Cardiac muscle cell (in vitro differentiated cells and primary cell): ENCODE results near the gene PCDHGA9. TPM values are rescaled to one million over a fixed set of nuclear protein-coding genes. Genes with fewer than 3 reads are reported as not detected.

Experiments
- DNase-seq, 2 donors: peaks; one replicate each; pipeline versions ENCODE4 v3.0.0 to v3.0.0-alpha.2; 2010 to 2017; ENCODE audit warnings: low read depth in 1 of 2, low spot score in 1 of 2
- H3K27ac ChIP-seq: fragments of 200-600 bp; sonication (generic); 2 replicates; pipeline ENCODE4 v1.5.1; 2016
- H3K27me3 ChIP-seq: fragments of 200-600 bp; sonication (generic); 2 replicates; pipeline ENCODE4 v1.6.0; 2016; ENCODE audit warnings: control low read depth
- H3K36me3 ChIP-seq: fragments of 200-600 bp; sonication (generic); 2 replicates; pipeline ENCODE4 v1.5.1; 2016; ENCODE audit warnings: control low read depth
- H3K4me1 ChIP-seq: fragments of 200-600 bp; sonication (generic); 2 replicates; pipeline ENCODE4 v1.8.1; 2017; ENCODE audit warnings: low read depth, mild to moderate bottlenecking, mixed run types
- H3K4me3 ChIP-seq: fragments of 200-600 bp; sonication (generic); 2 replicates; pipeline ENCODE4 v1.5.1; 2016; ENCODE audit warnings: mild to moderate bottlenecking
- H3K9me3 ChIP-seq: fragments of 200-600 bp; sonication (generic); 2 replicates; pipeline ENCODE4 v1.5.1; 2017; ENCODE audit warnings: low read depth, mild to moderate bottlenecking, control low read depth
- CTCF ChIP-seq: IDR thresholded peaks from 2 replicates; pipeline ENCODE4 v1.5.1; 2012; ENCODE audit warnings: low read depth, mild to moderate bottlenecking, low read length
- polyA plus RNA-seq: library from polyadenylated mRNA; unstranded; fragments of >200 nt; fragmentation: Nextera tagmentation; extraction: Ambion mirVana; gene quantifications from 2 replicates; pipeline ENCODE4 v1.2.1, GENCODE V29; 2016
- total RNA-seq: library from RNA; depleted of rRNA; stranded (reverse); fragments of >200 nt; gene quantifications from 2 replicates; pipeline ENCODE4 v1.2.3, GENCODE V29; 2016

PCDHGA9 gene
- total and polyA plus RNA-seq, 2 experiments from 2014 or later = 0.04 to 1.8 TPM

- H3K27ac ChIP-seq = no peak overlapping the region
- H3K27me3 ChIP-seq = no peaks in the 10 kb centered on the region
- H3K4me1 ChIP-seq = no peaks in the 10 kb centered on the region
- no peaks in the 10 kb centered on the region for H3K9me3 ChIP-seq
- no peak for DNase-seq
- H3K4me3 ChIP-seq = no peak overlapping the region
- no peaks in the 10 kb centered on the region for H3K36me3 ChIP-seq
- TF ChIP-seq CTCF = no peak
Measured at GRCh38 chr5:141439411-141440141, 37.0 kb downstream of the PCDHGA9 start.

GRCh38 chr5:141440341-141440740, 37.8 kb downstream of the PCDHGA9 start:
- Histone ChIP-seq H3K9me3 (no peaks in the 10 kb centered on the region), H3K27ac (no peak overlapping the region), H3K4me1 (no peaks in the 10 kb centered on the region), H3K27me3 (no peaks in the 10 kb centered on the region), H3K4me3 (no peak overlapping the region), H3K36me3 (no peaks in the 10 kb centered on the region)
- DNase-seq = no peak
- TF ChIP-seq CTCF = no peak

- Histone ChIP-seq H3K27me3 (no peaks in the 10 kb centered on the region), H3K4me3 (no peak overlapping the region), H3K4me1 (no peaks in the 10 kb centered on the region), H3K27ac (no peak overlapping the region), H3K36me3 (no peaks in the 10 kb centered on the region), H3K9me3 (no peaks in the 10 kb centered on the region)
- TF ChIP-seq CTCF = no peak
- no peak for DNase-seq
Measured at GRCh38 chr5:141441571-141442170, 39.1 kb downstream of the PCDHGA9 start.

Other genes with a start within 250 kb of the PCDHGA9 start
Only the 30 nearest of the 37 such genes appear.
- gene PCDHB9, start 215.6 kb upstream of the PCDHGA9 start, total RNA-seq = 7.4 and 7.9 TPM in 2 replicates
- gene PCDHB9, start 215.6 kb upstream of the PCDHGA9 start, polyA plus RNA-seq = 2.5 and 2.9 TPM in 2 replicates
- 8.8 and 10.9 TPM in 2 replicates for gene PCDHB10, start 210.4 kb upstream of the PCDHGA9 start, total RNA-seq
- gene PCDHB10, start 210.4 kb upstream of the PCDHGA9 start, polyA plus RNA-seq = 7.8 and 9.0 TPM in 2 replicates
- gene PCDHB11, start 203.2 kb upstream of the PCDHGA9 start, total RNA-seq = 4.7 and 8.6 TPM in 2 replicates
- gene PCDHB11, start 203.2 kb upstream of the PCDHGA9 start, polyA plus RNA-seq = 2.4 and 3.1 TPM in 2 replicates
- 9.5 and 17.7 TPM in 2 replicates for gene PCDHB12, start 194.1 kb upstream of the PCDHGA9 start, total RNA-seq
- gene PCDHB12, start 194.1 kb upstream of the PCDHGA9 start, polyA plus RNA-seq = 2.1 and 3.5 TPM in 2 replicates
- gene PCDHB13, start 188.9 kb upstream of the PCDHGA9 start, total RNA-seq = 7.8 and 8.4 TPM in 2 replicates
- 1.3 and 3.1 TPM in 2 replicates for gene PCDHB13, start 188.9 kb upstream of the PCDHGA9 start, polyA plus RNA-seq
- gene PCDHB14, start 179.4 kb upstream of the PCDHGA9 start, total RNA-seq = 17.3 and 21.2 TPM in 2 replicates
- 8.1 and 11.8 TPM in 2 replicates for gene PCDHB14, start 179.4 kb upstream of the PCDHGA9 start, polyA plus RNA-seq
- gene PCDHB15, start 157.4 kb upstream of the PCDHGA9 start, total RNA-seq = 21.3 and 32.4 TPM in 2 replicates
- 13.3 and 19.3 TPM in 2 replicates for gene PCDHB15, start 157.4 kb upstream of the PCDHGA9 start, polyA plus RNA-seq
- gene SLC25A2, start 98.7 kb upstream of the PCDHGA9 start, total RNA-seq = 0.42 TPM in 1 of 2 replicates, not detected in the other
- not detected in 2 replicates for gene SLC25A2, start 98.7 kb upstream of the PCDHGA9 start, polyA plus RNA-seq
- 93.8 and 124 TPM in 2 replicates for gene TAF7, start 82.0 kb upstream of the PCDHGA9 start, total RNA-seq
- 165 and 215 TPM in 2 replicates for gene TAF7, start 82.0 kb upstream of the PCDHGA9 start, polyA plus RNA-seq
- 1.7 and 2.3 TPM in 2 replicates for gene PCDHGA1, start 72.3 kb upstream of the PCDHGA9 start, total RNA-seq
- gene PCDHGA1, start 72.3 kb upstream of the PCDHGA9 start, polyA plus RNA-seq = 0.40 and 1.2 TPM in 2 replicates
- 0.95 and 1.8 TPM in 2 replicates for gene PCDHGA2, start 64.0 kb upstream of the PCDHGA9 start, total RNA-seq
- 0.18 and 1.1 TPM in 2 replicates for gene PCDHGA2, start 64.0 kb upstream of the PCDHGA9 start, polyA plus RNA-seq
- gene PCDHGA3, start 58.9 kb upstream of the PCDHGA9 start, total RNA-seq = 1.5 and 3.2 TPM in 2 replicates
- gene PCDHGA3, start 58.9 kb upstream of the PCDHGA9 start, polyA plus RNA-seq = 1.4 and 2.2 TPM in 2 replicates
- 1.8 and 3.7 TPM in 2 replicates for gene PCDHGB1, start 52.7 kb upstream of the PCDHGA9 start, total RNA-seq
- gene PCDHGB1, start 52.7 kb upstream of the PCDHGA9 start, polyA plus RNA-seq = 0.32 and 0.46 TPM in 2 replicates
- 1.5 and 1.8 TPM in 2 replicates for gene PCDHGA4, start 47.8 kb upstream of the PCDHGA9 start, total RNA-seq
- gene PCDHGA4, start 47.8 kb upstream of the PCDHGA9 start, polyA plus RNA-seq = 0.20 and 0.32 TPM in 2 replicates
- 2.7 and 3.0 TPM in 2 replicates for gene PCDHGB2, start 42.8 kb upstream of the PCDHGA9 start, total RNA-seq
- 1.0 and 2.8 TPM in 2 replicates for gene PCDHGB2, start 42.8 kb upstream of the PCDHGA9 start, polyA plus RNA-seq
- gene PCDHGA5, start 38.6 kb upstream of the PCDHGA9 start, total RNA-seq = 1.1 and 1.2 TPM in 2 replicates
- 0.09 TPM in 1 of 2 replicates, not detected in the other for gene PCDHGA5, start 38.6 kb upstream of the PCDHGA9 start, polyA plus RNA-seq
- gene PCDHGB3, start 32.5 kb upstream of the PCDHGA9 start, total RNA-seq = 0.71 and 1.2 TPM in 2 replicates
- 0.27 TPM in 1 of 2 replicates, not detected in the other for gene PCDHGB3, start 32.5 kb upstream of the PCDHGA9 start, polyA plus RNA-seq
- gene PCDHGA6, start 28.9 kb upstream of the PCDHGA9 start, total RNA-seq = 0.66 and 0.88 TPM in 2 replicates
- gene PCDHGA6, start 28.9 kb upstream of the PCDHGA9 start, polyA plus RNA-seq = not detected in 2 replicates
- 1.0 and 1.2 TPM in 2 replicates for gene PCDHGA7, start 20.0 kb upstream of the PCDHGA9 start, total RNA-seq
- 0.20 TPM in 1 of 2 replicates, not detected in the other for gene PCDHGA7, start 20.0 kb upstream of the PCDHGA9 start, polyA plus RNA-seq
- gene PCDHGB4, start 15.1 kb upstream of the PCDHGA9 start, total RNA-seq = 17.4 and 23.5 TPM in 2 replicates
- 9.9 and 12.5 TPM in 2 replicates for gene PCDHGB4, start 15.1 kb upstream of the PCDHGA9 start, polyA plus RNA-seq
- 2.3 and 2.5 TPM in 2 replicates for gene PCDHGA8, start 10.1 kb upstream of the PCDHGA9 start, total RNA-seq
- 0.37 and 1.0 TPM in 2 replicates for gene PCDHGA8, start 10.1 kb upstream of the PCDHGA9 start, polyA plus RNA-seq
- gene PCDHGB5, start 4.8 kb upstream of the PCDHGA9 start, total RNA-seq = 1.2 and 2.6 TPM in 2 replicates
- gene PCDHGB5, start 4.8 kb upstream of the PCDHGA9 start, polyA plus RNA-seq = 0.66 TPM in 1 of 2 replicates, not detected in the other
- 28.7 and 48.6 TPM in 2 replicates for gene PCDHGB6, start 5.2 kb downstream of the PCDHGA9 start, total RNA-seq
- gene PCDHGB6, start 5.2 kb downstream of the PCDHGA9 start, polyA plus RNA-seq = 26.1 and 44.1 TPM in 2 replicates
- gene PCDHGA10, start 10.2 kb downstream of the PCDHGA9 start, total RNA-seq = 4.5 and 7.3 TPM in 2 replicates
- 1.1 and 1.4 TPM in 2 replicates for gene PCDHGA10, start 10.2 kb downstream of the PCDHGA9 start, polyA plus RNA-seq
- gene PCDHGB7, start 14.9 kb downstream of the PCDHGA9 start, total RNA-seq = 11.3 and 19.9 TPM in 2 replicates
- gene PCDHGB7, start 14.9 kb downstream of the PCDHGA9 start, polyA plus RNA-seq = 8.4 and 12.3 TPM in 2 replicates
- gene PCDHGA11, start 18.3 kb downstream of the PCDHGA9 start, total RNA-seq = 3.6 and 5.0 TPM in 2 replicates
- 0.64 and 1.7 TPM in 2 replicates for gene PCDHGA11, start 18.3 kb downstream of the PCDHGA9 start, polyA plus RNA-seq
- gene PCDHGA12, start 27.7 kb downstream of the PCDHGA9 start, total RNA-seq = 1.7 and 6.1 TPM in 2 replicates
- gene PCDHGA12, start 27.7 kb downstream of the PCDHGA9 start, polyA plus RNA-seq = 0.45 and 0.52 TPM in 2 replicates
- 23.6 and 29.9 TPM in 2 replicates for gene PCDHGC3, start 73.2 kb downstream of the PCDHGA9 start, total RNA-seq
- gene PCDHGC3, start 73.2 kb downstream of the PCDHGA9 start, polyA plus RNA-seq = 23.0 and 29.8 TPM in 2 replicates
- gene PCDHGC4, start 82.3 kb downstream of the PCDHGA9 start, total RNA-seq = 1.1 and 7.9 TPM in 2 replicates
- gene PCDHGC4, start 82.3 kb downstream of the PCDHGA9 start, polyA plus RNA-seq = 0.84 and 2.9 TPM in 2 replicates
- gene PCDHGC5, start 86.3 kb downstream of the PCDHGA9 start, total RNA-seq = 0.74 and 2.2 TPM in 2 replicates
- not detected in 2 replicates for gene PCDHGC5, start 86.3 kb downstream of the PCDHGA9 start, polyA plus RNA-seq